HG02981 (cell line): ENCODE data around the gene WFDC10B.
"Not testable (repeated sequence)": the region's sequence is repeated elsewhere in the genome, so short reads cannot be mapped to it uniquely, and the experiment has no call there.

Experiments used
- ATAC-seq: cut with Tn5 transposase; IDR thresholded peaks from one replicate; pipeline ENCODE4 v1.9.1; 2021; ENCODE audit warnings: mild to moderate bottlenecking, moderate library complexity; ENCODE audit not compliant: unreplicated experiment

The WFDC10B gene

DNA sequence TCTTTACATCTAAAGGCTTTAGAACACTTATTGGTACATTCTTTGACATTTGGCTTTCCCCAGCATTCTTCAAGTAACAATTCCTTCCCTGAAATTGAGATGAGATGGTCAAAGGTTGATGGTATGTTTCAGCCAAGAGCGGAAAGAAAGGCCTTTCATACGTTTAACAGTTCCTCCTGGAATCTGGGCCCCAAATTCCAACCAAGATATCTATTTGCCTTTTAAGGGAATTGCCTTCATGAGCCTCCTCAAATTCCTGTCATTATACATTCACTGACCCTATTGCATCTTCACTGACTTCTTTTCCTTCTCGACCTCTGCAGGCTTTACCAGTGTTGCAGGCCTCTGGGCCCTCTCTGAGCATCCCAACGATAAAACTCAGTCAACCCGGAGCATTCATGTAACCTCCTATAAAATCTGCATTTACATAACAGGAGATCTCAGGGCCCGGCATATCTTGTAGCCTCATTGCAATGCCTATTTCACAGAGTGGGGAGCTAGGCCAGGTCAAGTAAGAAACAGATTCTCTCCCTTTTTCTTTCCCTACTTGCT is 55.4 kb downstream of the WFDC10B start:
- no peak for ATAC-seq

DNA sequence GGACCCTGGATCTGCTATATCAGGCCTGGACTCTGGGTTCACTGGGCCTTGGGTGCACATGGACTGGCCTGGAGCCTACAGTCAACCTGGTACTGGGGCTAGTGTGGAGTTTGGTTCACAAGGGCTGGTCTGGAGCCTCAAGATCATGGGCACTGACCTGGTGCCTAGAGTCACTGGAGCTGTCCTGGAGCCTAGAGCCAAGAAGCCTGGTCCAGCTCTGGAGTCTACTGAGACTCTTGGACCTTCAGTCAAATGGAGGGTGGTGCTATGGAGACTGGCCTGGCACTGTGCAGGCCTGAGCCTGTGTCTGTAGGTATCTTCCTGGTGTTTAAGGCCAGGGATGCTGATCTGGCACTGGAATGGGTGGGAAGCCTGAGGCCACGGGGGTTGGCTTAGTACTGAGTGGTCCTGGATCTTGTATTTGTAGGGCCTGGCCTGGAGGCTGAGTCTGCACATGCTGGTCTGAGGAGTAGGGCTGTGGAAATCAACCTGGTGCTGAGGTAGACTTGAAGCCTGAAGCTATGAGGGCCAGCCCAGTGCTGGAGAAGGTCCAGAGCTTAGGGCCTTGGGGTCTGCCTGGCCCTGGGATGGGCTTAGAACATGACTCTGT is 57.3 kb downstream of the WFDC10B start:
- ATAC-seq = no peak

DNA sequence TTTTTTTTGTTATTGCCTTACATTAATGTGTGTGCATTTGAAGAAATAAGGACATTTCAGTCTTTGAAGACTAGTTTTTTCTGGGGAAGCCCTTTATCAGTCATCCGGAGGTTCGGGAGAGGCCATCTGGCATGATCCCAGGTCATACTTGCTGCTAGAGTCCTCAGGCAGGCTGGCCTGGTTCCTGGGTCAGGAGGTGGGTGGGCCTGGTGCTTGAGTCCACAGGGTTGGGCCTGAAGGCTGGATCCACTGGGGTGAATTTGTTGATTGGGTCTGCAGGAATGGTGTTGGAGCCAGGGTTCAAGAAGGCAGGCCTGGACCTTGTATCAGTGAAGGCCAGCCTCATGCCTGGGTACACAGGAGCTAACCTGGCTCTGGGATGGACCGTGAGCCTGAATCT is 57.9 kb downstream of the WFDC10B start:
- ATAC-seq = no peak

DNA sequence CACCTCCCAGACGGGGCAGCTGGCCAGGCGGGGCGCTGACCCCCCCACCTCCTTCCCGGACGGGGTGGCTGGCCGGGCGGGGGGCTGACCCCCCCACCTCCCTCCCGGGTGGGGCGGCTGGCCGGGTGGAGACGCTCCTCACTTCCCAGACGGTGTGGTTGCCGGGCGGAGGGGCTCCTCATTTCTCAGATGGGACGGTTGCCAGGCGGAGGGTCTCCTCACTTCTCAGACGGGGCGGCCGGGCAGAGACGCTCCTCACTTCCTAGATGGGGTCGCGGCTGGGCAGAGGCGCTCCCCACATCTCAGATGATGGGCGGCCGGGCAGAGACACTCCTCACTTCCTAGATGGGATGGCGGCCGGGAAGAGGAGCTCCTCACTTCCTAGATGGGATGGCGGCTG is 59.0 kb downstream of the WFDC10B start:
- not testable (repeated sequence) for ATAC-seq

DNA sequence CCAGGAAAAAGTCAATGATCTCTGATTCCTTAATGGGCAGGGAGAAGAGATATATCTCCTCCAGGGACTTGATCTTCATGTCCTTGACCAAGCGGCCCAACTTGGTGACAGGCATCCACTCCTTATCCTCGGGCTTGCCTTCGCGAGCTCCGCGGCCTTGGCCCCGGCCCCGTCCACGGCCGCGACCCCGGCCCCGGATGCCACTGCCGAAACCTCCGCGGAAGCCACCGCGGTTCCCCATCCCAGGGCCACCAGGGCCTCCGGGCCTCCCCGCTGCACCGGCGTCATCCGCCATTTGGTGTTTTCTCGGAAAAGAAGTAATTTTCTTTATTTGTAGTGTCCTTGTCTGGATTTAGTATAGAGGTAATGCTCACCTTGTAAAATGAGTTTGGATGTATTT is 63.7 kb downstream of the WFDC10B start:
- not testable (repeated sequence) for ATAC-seq

DNA sequence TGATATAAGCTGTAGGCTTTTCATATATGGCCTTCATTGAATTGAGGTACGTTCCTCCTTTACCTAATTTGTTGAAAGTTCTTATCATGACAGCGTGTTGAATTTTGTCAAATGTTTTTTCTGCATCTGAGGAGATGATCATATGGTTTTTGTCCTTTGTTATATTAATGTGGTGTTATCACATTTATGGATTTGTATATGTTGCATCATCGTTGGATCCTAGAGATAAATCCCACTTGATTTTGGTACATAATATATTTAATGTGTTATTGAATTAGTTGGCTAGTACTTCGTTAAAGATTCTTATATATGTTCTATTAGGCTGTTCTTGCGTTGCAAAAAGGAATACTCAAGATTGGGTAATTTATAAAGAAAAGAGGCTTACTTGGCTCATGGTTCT is 65.1 kb downstream of the WFDC10B start:
- no peak for ATAC-seq

DNA sequence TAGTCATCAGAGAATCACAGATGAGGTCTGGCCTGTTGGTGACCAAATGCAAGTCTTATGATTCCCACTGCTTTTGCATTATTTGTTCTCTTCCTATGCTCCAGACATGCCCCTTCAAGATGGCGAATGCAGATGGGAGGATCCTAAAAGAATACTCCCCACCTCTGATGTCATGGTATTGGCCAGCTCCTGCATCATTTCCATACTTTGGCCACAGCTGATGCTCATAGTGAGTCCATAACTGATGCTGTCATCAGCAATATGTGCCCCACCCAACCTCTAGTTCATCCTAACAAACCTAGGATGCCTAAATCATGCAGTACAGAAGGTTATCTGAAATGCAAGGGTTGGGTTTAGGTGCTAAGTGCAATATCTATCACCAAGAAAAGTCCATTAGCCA is 68.3 kb downstream of the WFDC10B start:
- no peak for ATAC-seq
